ENCODE results near the gene FAM89B.
"Not testable (repeated sequence)": the region's sequence is repeated elsewhere in the genome, so short reads cannot be mapped to it uniquely, and the experiment has no call there.

FAM89B gene

GRCh38 chr11:65556470-65557279 lies 15.7 kb upstream of the FAM89B start:
- DNase-seq (ENCODE audit: low read depth) = no peak

- DNase-seq (ENCODE audit: low read depth) = no peak
These were observed 14.9 kb upstream of the FAM89B start for GRCh38 chr11:65557280-65558001.

- no peak for DNase-seq (ENCODE audit: low read depth)
These were observed 14.1 kb upstream of the FAM89B start, which contains the start of gene LTBP3 for GRCh38 chr11:65558002-65558929. TSS of gene LTBP3 (minus strand) at chr11:65558359. CDS start at chr11:65557959, 400 bp downstream.

GRCh38 chr11:65558930-65559509 lies 13.3 kb upstream of the FAM89B start:
- no peak for DNase-seq (ENCODE audit: low read depth)

GRCh38 chr11:65559535-65559934 lies 12.8 kb upstream of the FAM89B start:
- no peak for DNase-seq (ENCODE audit: low read depth)

GRCh38 chr11:65559951-65560537 lies 12.3 kb upstream of the FAM89B start:
- no peak for DNase-seq (ENCODE audit: low read depth)

- no peak for DNase-seq (ENCODE audit: low read depth)
These were observed 11.6 kb upstream of the FAM89B start for GRCh38 chr11:65560555-65561418.

GRCh38 chr11:65562020-65562419 lies 10.3 kb upstream of the FAM89B start:
- DNase-seq (ENCODE audit: low read depth) = no peak

- DNase-seq (ENCODE audit: low read depth) = no peak
These were observed 9.6 kb upstream of the FAM89B start for GRCh38 chr11:65562788-65563187.

- DNase-seq (ENCODE audit: low read depth) = no peak
These were observed 8.7 kb upstream of the FAM89B start for GRCh38 chr11:65563601-65564000.

- not testable (repeated sequence) for DNase-seq (ENCODE audit: low read depth)
These were observed 7.3 kb upstream of the FAM89B start for GRCh38 chr11:65564879-65565559.

GRCh38 chr11:65565624-65566453 lies 6.5 kb upstream of the FAM89B start:
- no peak for DNase-seq (ENCODE audit: low read depth)

- no peak for DNase-seq (ENCODE audit: low read depth)
These were observed 3.0 kb upstream of the FAM89B start for GRCh38 chr11:65569164-65569972.

- DNase-seq (ENCODE audit: low read depth) = peak; percentile 97
These were observed 2.1 kb upstream of the FAM89B start, which contains the start of gene ZNRD2 for GRCh38 chr11:65569973-65570918. TSS of gene ZNRD2 (plus strand) at chr11:65570477. CDS start at chr11:65570492, 15 bp downstream.

- no peak for DNase-seq (ENCODE audit: low read depth)
These were observed 918 bp upstream of the FAM89B start for GRCh38 chr11:65571420-65571819.

- DNase-seq (ENCODE audit: low read depth) = no peak
These were observed 398 bp upstream of the FAM89B start for GRCh38 chr11:65571940-65572339.
